ENCODE results near the gene OGA.

DNA sequence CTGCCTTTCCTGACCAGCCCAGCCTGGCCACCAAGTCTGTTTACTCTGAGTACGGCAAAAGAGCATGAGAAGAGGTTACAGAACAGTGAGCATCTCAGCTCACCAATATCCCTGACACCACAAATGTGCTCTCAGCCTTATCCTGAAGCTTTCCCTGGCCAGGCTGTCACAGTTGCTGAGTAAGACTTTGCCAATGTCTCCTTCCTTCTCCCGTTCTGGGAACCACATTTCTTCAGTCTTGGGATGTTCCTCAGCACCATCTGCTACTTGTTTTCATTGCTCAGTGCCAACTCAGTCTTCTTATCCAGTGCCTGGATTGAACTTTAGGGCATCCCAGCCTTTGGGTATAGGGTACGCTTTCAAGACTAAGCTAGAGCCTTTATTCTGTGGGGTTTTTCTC is 32.5 kb upstream of the OGA start:
- TF ChIP-seq EZH2phosphoT487 (conservative IDR thresholded peaks at IDR 0.05; ENCODE audit: low read length) = no peak
- no peak for TF ChIP-seq CTCF (IDR thresholded peaks at IDR 0.05; ENCODE audit: insufficient read depth, low read length, poor library complexity, severe bottlenecking)
